WTC11 (cell line): ENCODE data around the gene U2AF1L4.

Experiments used
- RELA ChIP-seq: sonication (generic); formaldehyde crosslinking; IDR thresholded peaks from 2 replicates; pipeline ENCODE4 v1.8.1; 2022; ENCODE audit warnings: missing genetic modification reagents, mild to moderate bottlenecking, borderline replicate concordance
- SP1 ChIP-seq: sonication (generic); formaldehyde crosslinking; conservative IDR thresholded peaks from 2 replicates; pipeline ENCODE4 v1.8.1; 2022; ENCODE audit warnings: missing genetic modification reagents
- TF ChIP-seq, protein P1 (sequence below): fragments of 200-600 bp; IDR thresholded peaks from 2 replicates; pipeline ENCODE4 v1.8.0; 2022; ENCODE audit warnings: antibody characterized with exemption
- TF ChIP-seq, protein P2 (sequence below): sonication (generic); formaldehyde crosslinking; conservative IDR thresholded peaks from 2 replicates; pipeline ENCODE4 v1.8.1; 2022; ENCODE audit warnings: mild to moderate bottlenecking, missing genetic modification reagents
- TF ChIP-seq, protein P3 (sequence below): sonication (generic); formaldehyde crosslinking; IDR thresholded peaks from 2 replicates; pipeline ENCODE4 v1.8.1; 2023; ENCODE audit warnings: mild to moderate bottlenecking, missing genetic modification reagents, borderline replicate concordance

DNA sequence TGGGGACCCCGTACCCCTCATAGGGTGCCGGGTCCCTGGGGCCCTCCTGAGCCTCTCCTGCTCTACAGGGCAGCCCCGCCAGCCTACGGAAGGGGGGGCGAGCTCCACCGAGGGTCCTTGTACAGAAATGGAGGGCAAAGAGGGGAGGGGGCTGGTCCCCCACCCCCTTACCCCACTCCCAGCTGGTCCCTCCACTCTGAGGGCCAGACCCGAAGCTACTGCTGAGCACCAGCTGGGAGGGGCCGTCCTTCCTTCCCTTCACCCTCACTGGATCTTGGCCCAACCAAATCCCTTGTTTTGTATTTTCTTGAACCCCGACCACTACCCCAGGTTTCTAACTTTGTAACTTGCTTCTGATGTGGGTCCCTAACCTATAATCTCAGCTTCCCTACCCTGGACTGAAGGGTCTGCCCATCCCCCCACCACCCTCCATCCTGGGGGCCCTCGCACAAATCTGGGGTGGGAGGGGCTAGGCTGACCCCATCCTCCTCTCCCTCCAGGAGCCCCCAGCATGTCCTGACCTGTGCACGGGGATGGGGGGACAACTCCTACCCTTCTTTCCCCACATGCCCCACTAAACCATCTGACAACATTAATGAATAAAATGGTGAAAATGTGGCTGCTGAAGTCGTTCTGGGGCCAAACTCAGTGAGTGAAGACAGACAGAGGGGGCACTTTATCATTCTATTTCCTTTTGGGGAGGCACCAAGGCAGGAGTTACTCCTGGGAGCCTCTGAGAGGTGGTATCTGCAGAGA lies 43.2 kb upstream of the U2AF1L4 start:
- TF ChIP-seq, protein P1, sequence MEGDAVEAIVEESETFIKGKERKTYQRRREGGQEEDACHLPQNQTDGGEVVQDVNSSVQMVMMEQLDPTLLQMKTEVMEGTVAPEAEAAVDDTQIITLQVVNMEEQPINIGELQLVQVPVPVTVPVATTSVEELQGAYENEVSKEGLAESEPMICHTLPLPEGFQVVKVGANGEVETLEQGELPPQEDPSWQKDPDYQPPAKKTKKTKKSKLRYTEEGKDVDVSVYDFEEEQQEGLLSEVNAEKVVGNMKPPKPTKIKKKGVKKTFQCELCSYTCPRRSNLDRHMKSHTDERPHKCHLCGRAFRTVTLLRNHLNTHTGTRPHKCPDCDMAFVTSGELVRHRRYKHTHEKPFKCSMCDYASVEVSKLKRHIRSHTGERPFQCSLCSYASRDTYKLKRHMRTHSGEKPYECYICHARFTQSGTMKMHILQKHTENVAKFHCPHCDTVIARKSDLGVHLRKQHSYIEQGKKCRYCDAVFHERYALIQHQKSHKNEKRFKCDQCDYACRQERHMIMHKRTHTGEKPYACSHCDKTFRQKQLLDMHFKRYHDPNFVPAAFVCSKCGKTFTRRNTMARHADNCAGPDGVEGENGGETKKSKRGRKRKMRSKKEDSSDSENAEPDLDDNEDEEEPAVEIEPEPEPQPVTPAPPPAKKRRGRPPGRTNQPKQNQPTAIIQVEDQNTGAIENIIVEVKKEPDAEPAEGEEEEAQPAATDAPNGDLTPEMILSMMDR: no peak
- TF ChIP-seq RELA (CRISPR knock-in tag): no peak
- TF ChIP-seq, protein P2, sequence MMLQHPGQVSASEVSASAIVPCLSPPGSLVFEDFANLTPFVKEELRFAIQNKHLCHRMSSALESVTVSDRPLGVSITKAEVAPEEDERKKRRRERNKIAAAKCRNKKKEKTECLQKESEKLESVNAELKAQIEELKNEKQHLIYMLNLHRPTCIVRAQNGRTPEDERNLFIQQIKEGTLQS (CRISPR knock-in tag): no peak
- TF ChIP-seq SP1 (CRISPR knock-in tag): no peak
- TF ChIP-seq, protein P3, sequence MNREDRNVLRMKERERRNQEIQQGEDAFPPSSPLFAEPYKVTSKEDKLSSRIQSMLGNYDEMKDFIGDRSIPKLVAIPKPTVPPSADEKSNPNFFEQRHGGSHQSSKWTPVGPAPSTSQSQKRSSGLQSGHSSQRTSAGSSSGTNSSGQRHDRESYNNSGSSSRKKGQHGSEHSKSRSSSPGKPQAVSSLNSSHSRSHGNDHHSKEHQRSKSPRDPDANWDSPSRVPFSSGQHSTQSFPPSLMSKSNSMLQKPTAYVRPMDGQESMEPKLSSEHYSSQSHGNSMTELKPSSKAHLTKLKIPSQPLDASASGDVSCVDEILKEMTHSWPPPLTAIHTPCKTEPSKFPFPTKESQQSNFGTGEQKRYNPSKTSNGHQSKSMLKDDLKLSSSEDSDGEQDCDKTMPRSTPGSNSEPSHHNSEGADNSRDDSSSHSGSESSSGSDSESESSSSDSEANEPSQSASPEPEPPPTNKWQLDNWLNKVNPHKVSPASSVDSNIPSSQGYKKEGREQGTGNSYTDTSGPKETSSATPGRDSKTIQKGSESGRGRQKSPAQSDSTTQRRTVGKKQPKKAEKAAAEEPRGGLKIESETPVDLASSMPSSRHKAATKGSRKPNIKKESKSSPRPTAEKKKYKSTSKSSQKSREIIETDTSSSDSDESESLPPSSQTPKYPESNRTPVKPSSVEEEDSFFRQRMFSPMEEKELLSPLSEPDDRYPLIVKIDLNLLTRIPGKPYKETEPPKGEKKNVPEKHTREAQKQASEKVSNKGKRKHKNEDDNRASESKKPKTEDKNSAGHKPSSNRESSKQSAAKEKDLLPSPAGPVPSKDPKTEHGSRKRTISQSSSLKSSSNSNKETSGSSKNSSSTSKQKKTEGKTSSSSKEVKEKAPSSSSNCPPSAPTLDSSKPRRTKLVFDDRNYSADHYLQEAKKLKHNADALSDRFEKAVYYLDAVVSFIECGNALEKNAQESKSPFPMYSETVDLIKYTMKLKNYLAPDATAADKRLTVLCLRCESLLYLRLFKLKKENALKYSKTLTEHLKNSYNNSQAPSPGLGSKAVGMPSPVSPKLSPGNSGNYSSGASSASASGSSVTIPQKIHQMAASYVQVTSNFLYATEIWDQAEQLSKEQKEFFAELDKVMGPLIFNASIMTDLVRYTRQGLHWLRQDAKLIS (CRISPR knock-in tag): no peak
